Activated T-cell treated with anti-CD3 and anti-CD28 coated beads, Interleukin-2, amount 50 U/mL, for 24 hours (primary cell): Measurements from ENCODE around the gene PALM.

Experiments used
- DNase-seq: peaks from one replicate; pipeline ENCODE4 v3.0.0-alpha.2; 2020
- H3K27ac Mint-ChIP-seq: 2 replicates; pipeline ENCODE4 v1.8.0; 2020; ENCODE audit warnings: mild to moderate bottlenecking, mixed read lengths
- H3K27me3 Mint-ChIP-seq: 2 replicates; pipeline ENCODE4 v1.8.0; 2020; ENCODE audit warnings: mixed read lengths
- H3K36me3 Mint-ChIP-seq: 2 replicates; pipeline ENCODE4 v1.8.0; 2020; ENCODE audit warnings: low read depth, mixed read lengths
- H3K4me1 Mint-ChIP-seq: 2 replicates; pipeline ENCODE4 v1.8.0; 2020; ENCODE audit warnings: low read depth, mixed read lengths
- H3K4me3 Mint-ChIP-seq: 2 replicates; pipeline ENCODE4 v1.8.0; 2020; ENCODE audit warnings: mild to moderate bottlenecking, moderate library complexity, mixed read lengths
- H3K9me3 Mint-ChIP-seq: 2 replicates; pipeline ENCODE4 v1.8.0; 2020; ENCODE audit warnings: mixed read lengths

PALM gene

GRCh38 chr19:796692-797527, 88.2 kb downstream of the PALM start, which contains the start of gene PTBP1:
Gene PTBP1 (plus strand): TSS chr19:797452. CDS start chr19:797498, 46 bp downstream.
- Mint-ChIP-seq H3K27me3 (no peaks in the 10 kb centered on the region), H3K4me1 (peaks cover 29% of the 10 kb centered on the region), H3K9me3 (no peaks in the 10 kb centered on the region), H3K4me3 (peak within 1 kb of the TSS; percentile 94), H3K36me3 (peaks cover 39% of the 10 kb centered on the region), H3K27ac (peak within 1 kb of the TSS; percentile 97)
- peak; percentile 98 for DNase-seq
